Lower lobe of right lung (tissue), 2 donors: ENCODE measurements around the gene NSUN6. TPM values are rescaled to one million over a fixed set of nuclear protein-coding genes. Genes with fewer than 3 reads are reported as not detected.

Source experiments
- ATAC-seq, 2 donors: fragments of 200-7000 bp; cut with Tn5 transposase; one replicate each; pipeline ENCODE4 v1.9.1; 2020 to 2022; ENCODE audit warnings: mild to moderate bottlenecking in 2 of 2, moderate library complexity in 2 of 2
- DNase-seq: peaks from one replicate; pipeline ENCODE4 v3.0.0-alpha.2; 2020
- H3K27ac ChIP-seq: fragments of 200-600 bp; one replicate; pipeline ENCODE4 v1.8.0; 2022
- H3K27me3 ChIP-seq: fragments of 200-600 bp; one replicate; pipeline ENCODE4 v1.8.0; 2022; ENCODE audit warnings: low read depth
- H3K36me3 ChIP-seq: fragments of 200-600 bp; one replicate; pipeline ENCODE4 v1.8.0; 2022; ENCODE audit warnings: mild to moderate bottlenecking
- H3K4me1 ChIP-seq: fragments of 200-600 bp; one replicate; pipeline ENCODE4 v1.8.0; 2022
- H3K4me3 ChIP-seq: fragments of 200-600 bp; one replicate; pipeline ENCODE4 v1.8.0; 2022; ENCODE audit warnings: mild to moderate bottlenecking
- H3K9me3 ChIP-seq: fragments of 200-600 bp; one replicate; pipeline ENCODE4 v1.8.0; 2022
- intact Hi-C: fragments of 100-400 bp; cut with DNase I; formaldehyde crosslinking; loops from one replicate; pipeline ENCODE4 v1.11.0; 2022
- total RNA-seq: library from RNA; stranded (reverse); fragmentation: NEBNext Ultra II Directional; extraction: Animal tissue kit (Norgen Biotek cat#: 25700); gene quantifications from one replicate; pipeline ENCODE4 v1.2.1, GENCODE V29; 2021
- TF ChIP-seq, protein P1 (sequence below): fragments of 200-600 bp; IDR thresholded peaks from one replicate; pipeline ENCODE4 v1.8.0; 2022; ENCODE audit warnings: antibody characterized with exemption, mild to moderate bottlenecking
- donor health status: DM: no; HTN: yes; CAD: no; lungs with severe emphysema.

Gene NSUN6
- total RNA-seq, 1 donor from 2014 or later: 13.1 TPM

DNA sequence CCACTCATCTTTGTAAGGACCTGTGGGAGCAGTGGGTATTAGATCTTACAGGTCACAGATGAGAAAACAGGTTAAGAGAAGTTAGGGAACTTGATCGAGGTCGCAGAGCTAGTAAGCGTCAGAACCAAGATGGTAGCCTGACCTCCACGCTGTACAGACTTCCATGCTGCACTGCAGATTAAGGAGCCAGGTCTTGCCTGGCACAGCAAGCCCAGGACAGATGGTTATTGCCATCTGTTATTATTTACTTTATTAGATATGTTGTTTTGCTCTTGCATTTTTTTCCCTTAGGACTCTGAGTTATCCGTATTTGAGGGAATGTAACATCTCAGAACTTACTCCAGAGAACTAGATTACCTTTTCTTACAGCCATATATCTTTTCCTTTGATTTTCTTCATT lies 147.2 kb downstream of the NSUN6 start:
- H3K9me3 ChIP-seq: no peaks in the 10 kb centered on the region
- ATAC-seq (no peak), DNase-seq (no peak)
- intact Hi-C loops: no loop called here
- TF ChIP-seq, protein P1, sequence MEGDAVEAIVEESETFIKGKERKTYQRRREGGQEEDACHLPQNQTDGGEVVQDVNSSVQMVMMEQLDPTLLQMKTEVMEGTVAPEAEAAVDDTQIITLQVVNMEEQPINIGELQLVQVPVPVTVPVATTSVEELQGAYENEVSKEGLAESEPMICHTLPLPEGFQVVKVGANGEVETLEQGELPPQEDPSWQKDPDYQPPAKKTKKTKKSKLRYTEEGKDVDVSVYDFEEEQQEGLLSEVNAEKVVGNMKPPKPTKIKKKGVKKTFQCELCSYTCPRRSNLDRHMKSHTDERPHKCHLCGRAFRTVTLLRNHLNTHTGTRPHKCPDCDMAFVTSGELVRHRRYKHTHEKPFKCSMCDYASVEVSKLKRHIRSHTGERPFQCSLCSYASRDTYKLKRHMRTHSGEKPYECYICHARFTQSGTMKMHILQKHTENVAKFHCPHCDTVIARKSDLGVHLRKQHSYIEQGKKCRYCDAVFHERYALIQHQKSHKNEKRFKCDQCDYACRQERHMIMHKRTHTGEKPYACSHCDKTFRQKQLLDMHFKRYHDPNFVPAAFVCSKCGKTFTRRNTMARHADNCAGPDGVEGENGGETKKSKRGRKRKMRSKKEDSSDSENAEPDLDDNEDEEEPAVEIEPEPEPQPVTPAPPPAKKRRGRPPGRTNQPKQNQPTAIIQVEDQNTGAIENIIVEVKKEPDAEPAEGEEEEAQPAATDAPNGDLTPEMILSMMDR: no peak
- H3K4me1 ChIP-seq: no peaks in the 10 kb centered on the region
- no peak overlapping the region for H3K4me3 ChIP-seq
- no peaks in the 10 kb centered on the region for H3K27me3 ChIP-seq
- no peaks in the 10 kb centered on the region for H3K36me3 ChIP-seq
- no peak overlapping the region for H3K27ac ChIP-seq

DNA sequence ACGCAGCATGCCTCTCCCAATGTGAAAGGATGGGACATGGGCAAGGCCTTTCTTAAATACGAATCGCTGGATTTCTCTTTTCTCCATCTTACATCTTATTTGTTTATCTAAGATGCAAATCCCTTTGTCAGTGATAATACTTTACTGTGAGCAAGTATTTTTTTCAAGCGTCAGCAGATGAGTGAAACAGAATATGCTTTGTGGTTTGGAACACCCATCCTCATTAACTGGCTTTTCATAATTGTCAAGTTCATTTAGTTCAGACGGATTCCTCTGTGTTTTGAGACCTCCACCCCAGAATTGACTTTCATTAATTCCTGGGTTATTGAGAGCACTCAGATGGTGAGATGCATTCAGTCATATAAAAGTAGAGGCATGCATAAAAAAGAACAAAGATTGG lies 149.8 kb downstream of the NSUN6 start:
- intact Hi-C loops: no loop called here
- DNase-seq (no peak), ATAC-seq (no peak)
- Histone ChIP-seq H3K36me3 (no peaks in the 10 kb centered on the region), H3K27ac (no peak overlapping the region), H3K27me3 (no peaks in the 10 kb centered on the region), H3K4me3 (no peak overlapping the region), H3K4me1 (no peaks in the 10 kb centered on the region), H3K9me3 (no peaks in the 10 kb centered on the region)
- TF ChIP-seq, protein P1: no peak

DNA sequence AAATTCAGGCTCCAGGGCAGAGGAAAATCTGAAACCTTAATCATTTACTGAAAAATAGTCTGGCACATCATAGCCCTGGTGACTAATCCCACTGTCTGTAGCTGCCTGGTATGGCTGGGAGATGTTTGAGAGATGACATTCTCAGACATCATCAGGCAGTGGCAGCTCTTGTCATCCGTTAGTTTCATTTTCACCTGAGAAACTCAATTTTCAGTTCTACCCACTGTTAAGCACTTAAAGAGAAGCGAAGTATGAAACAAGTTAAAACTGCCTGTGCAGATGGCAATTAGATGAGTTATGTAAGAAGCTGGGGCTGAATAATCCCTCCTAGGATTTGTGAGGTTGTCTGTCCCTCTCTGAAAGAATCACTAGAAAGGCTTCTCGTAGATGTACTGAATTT lies 150.2 kb downstream of the NSUN6 start:
- no peak overlapping the region for H3K27ac ChIP-seq
- no peaks in the 10 kb centered on the region for H3K27me3 ChIP-seq
- no peaks in the 10 kb centered on the region for H3K9me3 ChIP-seq
- TF ChIP-seq, protein P1: no peak
- ATAC-seq (no peak), DNase-seq (no peak)
- H3K4me3 ChIP-seq: no peak overlapping the region
- H3K36me3 ChIP-seq: no peaks in the 10 kb centered on the region
- no peaks in the 10 kb centered on the region for H3K4me1 ChIP-seq
- intact Hi-C loops: no loop called here

- TF ChIP-seq, protein P1: no peak
- no peak for DNase-seq
- ATAC-seq: no peak
- Histone ChIP-seq H3K4me1 (no peaks in the 10 kb centered on the region), H3K27ac (no peak overlapping the region), H3K9me3 (no peaks in the 10 kb centered on the region), H3K27me3 (no peaks in the 10 kb centered on the region), H3K36me3 (no peaks in the 10 kb centered on the region), H3K4me3 (no peak overlapping the region)
- intact Hi-C loops: no loop called here
Measured at GRCh38 chr10:18500576-18500975, 150.8 kb downstream of the NSUN6 start.

DNA sequence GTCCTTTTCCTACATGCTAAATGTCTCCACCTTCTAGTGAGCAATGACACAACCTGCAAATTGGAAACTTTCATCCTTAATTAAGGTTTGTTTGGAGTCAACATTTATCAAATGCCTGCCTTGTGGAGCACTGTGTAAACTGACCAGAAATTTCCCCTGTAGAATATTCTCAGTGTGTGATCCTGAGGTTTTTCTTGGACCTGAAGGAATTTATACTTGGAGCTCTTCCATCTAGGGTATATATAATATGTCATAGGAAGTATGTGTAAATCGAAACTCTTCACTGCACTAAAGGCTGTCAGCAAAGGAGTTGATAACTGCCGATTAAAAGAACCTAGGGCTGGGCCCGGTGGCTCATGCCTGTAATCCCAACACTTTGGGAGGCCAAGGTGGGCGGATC lies 152.4 kb downstream of the NSUN6 start:
- Histone ChIP-seq H3K27me3 (no peaks in the 10 kb centered on the region), H3K4me3 (no peak overlapping the region), H3K9me3 (no peaks in the 10 kb centered on the region), H3K36me3 (no peaks in the 10 kb centered on the region), H3K4me1 (no peaks in the 10 kb centered on the region), H3K27ac (no peak overlapping the region)
- no peak for ATAC-seq
- no peak for DNase-seq
- intact Hi-C loops: no loop called here
- TF ChIP-seq, protein P1: no peak

DNA sequence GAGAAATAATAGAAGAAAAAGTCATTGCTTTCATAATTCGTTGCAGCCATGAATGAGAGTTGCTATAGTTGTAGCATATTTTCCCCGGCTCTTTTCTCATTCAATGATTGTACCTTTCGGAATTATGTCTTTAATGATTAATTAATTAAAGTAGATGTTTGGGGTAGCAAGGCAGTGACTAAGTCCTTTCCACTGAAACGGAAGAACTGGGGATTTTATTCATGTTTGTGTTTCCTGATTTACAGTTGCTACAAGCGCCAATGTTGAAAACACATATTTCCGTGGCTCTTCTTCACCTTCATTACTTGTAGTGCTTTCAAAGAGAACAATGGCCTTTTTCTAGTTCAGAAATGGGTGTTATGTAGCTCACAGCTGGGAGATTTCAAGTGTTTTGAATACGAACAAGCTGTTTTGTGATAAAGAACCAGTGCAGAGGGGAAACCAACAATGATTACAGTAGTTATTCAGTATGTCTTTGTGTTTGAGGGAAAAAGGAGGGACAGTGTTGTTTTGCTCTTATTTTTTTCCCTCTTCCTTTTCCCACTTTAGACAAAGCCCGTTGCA lies 153.5 kb downstream of the NSUN6 start:
- no peak overlapping the region for H3K27ac ChIP-seq
- DNase-seq (no peak), ATAC-seq (no peak)

More for the DNA sequence above, 153.5 kb downstream of the NSUN6 start:
- TF ChIP-seq, protein P1: no peak
- Histone ChIP-seq H3K4me1 (no peaks in the 10 kb centered on the region), H3K36me3 (no peaks in the 10 kb centered on the region), H3K9me3 (no peaks in the 10 kb centered on the region), H3K4me3 (no peak overlapping the region), H3K27me3 (no peaks in the 10 kb centered on the region)
- intact Hi-C loops: no loop called here
